Type B pancreatic cell (in vitro differentiated cells): ENCODE data around the gene FAM229A. TPM values are rescaled to one million over a fixed set of nuclear protein-coding genes. Genes with fewer than 3 reads are reported as not detected.
A peak's percentile ranks its signal among the peaks of the same experiment; 100 is the strongest.

Experiments
- DNase-seq: peaks from one replicate; pipeline ENCODE4 v3.0.0; 2021; ENCODE audit warnings: mixed read lengths; ENCODE audit not compliant: unreplicated experiment; ENCODE audit errors: extremely low spot score
- H3K27ac Mint-ChIP-seq: 2 replicates; pipeline ENCODE4 v1.8.0; 2021; ENCODE audit warnings: mild to moderate bottlenecking, mixed read lengths
- H3K27me3 Mint-ChIP-seq: 2 replicates; pipeline ENCODE4 v1.8.0; 2021; ENCODE audit warnings: mixed read lengths
- H3K36me3 Mint-ChIP-seq: 2 replicates; pipeline ENCODE4 v1.8.0; 2021; ENCODE audit warnings: mixed read lengths
- H3K4me1 Mint-ChIP-seq: one replicate; pipeline ENCODE4 v1.8.0; 2021; ENCODE audit warnings: mixed read lengths; ENCODE audit not compliant: unreplicated experiment
- H3K4me3 Mint-ChIP-seq: 2 replicates; pipeline ENCODE4 v1.8.0; 2021; ENCODE audit warnings: mild to moderate bottlenecking, mixed read lengths
- H3K9me3 Mint-ChIP-seq: 2 replicates; pipeline ENCODE4 v1.8.0; 2021; ENCODE audit warnings: mixed read lengths
- CTCF ChIP-seq: fragments of 200-600 bp; sonication (generic); conservative IDR thresholded peaks from 2 replicates; pipeline ENCODE4 v1.5.0; 2021; ENCODE audit warnings: antibody characterized with exemption, mild to moderate bottlenecking
- long read RNA-seq: library from polyadenylated mRNA; unstranded; transcript quantifications from one replicate; pipeline ENCODE4 v2.0.0, GENCODE V29; 2020
- total RNA-seq: library from RNA; stranded (reverse); gene quantifications from 2 replicates; pipeline ENCODE4 v1.2.1, GENCODE V29; 2021; ENCODE audit warnings: low replicate concordance

FAM229A gene, protein sequence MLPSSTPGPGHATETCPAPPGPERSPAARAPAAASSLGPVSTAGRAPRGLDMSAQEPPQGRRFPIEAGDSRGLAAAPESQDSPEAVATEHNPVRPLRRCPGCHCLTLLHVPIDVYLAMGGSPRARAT
- 4.7 and 8.7 TPM in 2 replicates for total RNA-seq
- long read RNA-seq = 0 reads

DNA sequence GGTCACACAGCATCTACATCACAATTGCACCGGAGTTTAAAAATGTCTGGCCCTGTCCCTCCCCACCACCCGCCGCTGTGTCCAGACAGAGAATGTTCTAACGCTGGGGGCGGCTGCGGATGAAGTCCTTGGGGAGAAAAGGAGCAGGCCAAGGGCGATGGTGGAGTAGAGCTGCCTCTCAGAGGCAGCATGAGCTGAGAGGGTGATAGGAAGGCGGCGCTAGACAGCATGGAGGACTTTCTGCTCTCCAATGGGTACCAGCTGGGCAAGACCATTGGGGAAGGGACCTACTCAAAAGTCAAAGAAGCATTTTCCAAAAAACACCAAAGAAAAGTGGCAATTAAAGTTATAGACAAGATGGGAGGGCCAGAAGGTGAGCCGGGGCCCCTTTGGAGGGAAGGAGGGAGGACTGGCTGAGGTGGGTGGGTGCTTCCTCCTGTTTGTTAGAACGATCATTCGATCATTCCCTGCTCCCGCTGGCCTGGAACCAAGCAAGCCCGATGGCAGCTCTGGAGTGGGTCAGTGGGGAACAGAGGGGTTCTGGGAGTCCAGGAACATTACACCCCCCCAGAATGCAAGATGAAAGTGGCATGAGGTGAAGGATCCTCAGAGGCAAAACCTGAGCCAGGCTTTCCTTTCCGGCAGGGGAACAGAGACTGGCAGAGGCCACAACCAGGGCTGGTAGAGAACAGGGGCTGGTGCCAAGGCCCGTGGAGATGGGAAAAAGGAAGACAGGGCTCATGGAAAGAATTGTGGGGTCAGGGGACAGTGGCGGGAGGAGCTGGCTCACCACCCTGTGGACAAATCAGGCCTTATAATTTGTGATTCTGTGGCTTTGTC lies at the start of gene FAM229A, which contains the start of gene TSSK3:
Gene FAM229A (minus strand): TSS at position 12 of the 840 bp plus-strand sequence. CDS start 394 bp downstream, outside the sequence.
Gene TSSK3 (plus strand): TSS at position 66 of the 840 bp plus-strand sequence. CDS start 163 bp downstream, at position 229.
- H3K4me3 Mint-ChIP-seq = peak within 1 kb of the TSS; percentile 66
- DNase-seq = no peak
- H3K27me3 Mint-ChIP-seq = peaks cover 5% of the 10 kb centered on the region
- peaks cover 27% of the 10 kb centered on the region for H3K36me3 Mint-ChIP-seq
- peak within 1 kb of the TSS; percentile 9 for H3K27ac Mint-ChIP-seq
- no peak for TF ChIP-seq CTCF
- no peaks in the 10 kb centered on the region for H3K9me3 Mint-ChIP-seq
- peaks cover 14% of the 10 kb centered on the region for H3K4me1 Mint-ChIP-seq

- Mint-ChIP-seq H3K9me3 (peaks cover 9% of the 10 kb centered on the region), H3K4me1 (no peaks in the 10 kb centered on the region), H3K36me3 (no peaks in the 10 kb centered on the region)
Observed at GRCh38 chr1:32411261-32411660, 49.0 kb upstream of the FAM229A start.

DNA sequence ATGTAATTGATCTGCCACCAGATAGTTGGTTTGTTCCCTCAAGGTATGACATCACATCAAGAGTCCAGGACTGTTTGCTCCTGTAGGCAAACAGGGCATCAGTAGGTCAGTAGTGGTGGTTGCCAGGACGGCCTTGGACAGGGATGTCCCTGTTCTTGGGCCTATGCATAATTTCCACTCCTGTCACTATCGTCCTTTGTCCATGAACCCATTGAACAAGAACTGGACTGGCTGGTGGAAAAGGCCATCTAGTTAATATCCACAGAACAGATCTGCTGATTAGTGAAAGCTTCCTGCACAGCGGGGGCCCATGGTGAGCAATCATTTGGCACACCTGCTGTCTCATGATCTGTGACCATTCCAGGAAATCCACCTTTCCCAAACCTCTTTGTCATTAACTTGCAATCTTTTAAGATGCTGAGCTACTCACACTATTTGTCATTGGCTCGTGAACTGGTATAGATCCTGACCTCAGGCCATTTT lies 44.4 kb upstream of the FAM229A start:
- no peak for TF ChIP-seq CTCF
- Mint-ChIP-seq H3K4me1 (no peaks in the 10 kb centered on the region), H3K27ac (no peak overlapping the region)

More at GRCh38 chr1:32411261-32411660, 49.0 kb upstream of the FAM229A start:
- no peak overlapping the region for H3K4me3 Mint-ChIP-seq
- no peak overlapping the region for H3K27ac Mint-ChIP-seq
- TF ChIP-seq CTCF = no peak
- H3K27me3 Mint-ChIP-seq = peaks cover 7% of the 10 kb centered on the region
- DNase-seq = no peak

GRCh38 chr1:32405672-32406467 lies 43.6 kb upstream of the FAM229A start:
- no peaks in the 10 kb centered on the region for H3K9me3 Mint-ChIP-seq

More for the DNA sequence above, 44.4 kb upstream of the FAM229A start:
- no peaks in the 10 kb centered on the region for H3K36me3 Mint-ChIP-seq
- no peak overlapping the region for H3K4me3 Mint-ChIP-seq
- no peaks in the 10 kb centered on the region for H3K9me3 Mint-ChIP-seq
- H3K27me3 Mint-ChIP-seq = peaks cover under 1% of the 10 kb centered on the region
- DNase-seq = no peak

More at GRCh38 chr1:32405672-32406467, 43.6 kb upstream of the FAM229A start:
- no peak overlapping the region for H3K27ac Mint-ChIP-seq
- no peaks in the 10 kb centered on the region for H3K27me3 Mint-ChIP-seq
- no peaks in the 10 kb centered on the region for H3K36me3 Mint-ChIP-seq
- no peak for TF ChIP-seq CTCF
- H3K4me3 Mint-ChIP-seq = no peak overlapping the region
- no peak for DNase-seq
- peaks cover 2% of the 10 kb centered on the region for H3K4me1 Mint-ChIP-seq
